Esophagus muscularis mucosa (tissue), 3 donors: Measurements from ENCODE around the gene MPPED1.

Source experiments
- CTCF ChIP-seq, 3 experiments: fragments of 200-600 bp in 2 of 3; fragments of 450-650 bp in 1 of 3; sonication (generic) in 2 of 3; IDR thresholded peaks; one replicate each; pipeline ENCODE4 v1.5.1; 2017 to 2019; ENCODE audit warnings: antibody characterized with exemption in 3 of 3, mild to moderate bottlenecking in 2 of 3, moderate library complexity in 1 of 3
- POLR2A ChIP-seq: fragments of 450-650 bp; IDR thresholded peaks from one replicate; pipeline ENCODE4 v1.6.1; 2017; ENCODE audit warnings: antibody characterized with exemption, moderate library complexity, mild to moderate bottlenecking, low read depth
- POLR2AphosphoS5 ChIP-seq, 2 donors: sonication (generic); formaldehyde crosslinking; IDR thresholded peaks; one replicate each; pipeline ENCODE4 v1.6.1; 2017; ENCODE audit warnings: antibody characterized with exemption in 2 of 2

DNA sequence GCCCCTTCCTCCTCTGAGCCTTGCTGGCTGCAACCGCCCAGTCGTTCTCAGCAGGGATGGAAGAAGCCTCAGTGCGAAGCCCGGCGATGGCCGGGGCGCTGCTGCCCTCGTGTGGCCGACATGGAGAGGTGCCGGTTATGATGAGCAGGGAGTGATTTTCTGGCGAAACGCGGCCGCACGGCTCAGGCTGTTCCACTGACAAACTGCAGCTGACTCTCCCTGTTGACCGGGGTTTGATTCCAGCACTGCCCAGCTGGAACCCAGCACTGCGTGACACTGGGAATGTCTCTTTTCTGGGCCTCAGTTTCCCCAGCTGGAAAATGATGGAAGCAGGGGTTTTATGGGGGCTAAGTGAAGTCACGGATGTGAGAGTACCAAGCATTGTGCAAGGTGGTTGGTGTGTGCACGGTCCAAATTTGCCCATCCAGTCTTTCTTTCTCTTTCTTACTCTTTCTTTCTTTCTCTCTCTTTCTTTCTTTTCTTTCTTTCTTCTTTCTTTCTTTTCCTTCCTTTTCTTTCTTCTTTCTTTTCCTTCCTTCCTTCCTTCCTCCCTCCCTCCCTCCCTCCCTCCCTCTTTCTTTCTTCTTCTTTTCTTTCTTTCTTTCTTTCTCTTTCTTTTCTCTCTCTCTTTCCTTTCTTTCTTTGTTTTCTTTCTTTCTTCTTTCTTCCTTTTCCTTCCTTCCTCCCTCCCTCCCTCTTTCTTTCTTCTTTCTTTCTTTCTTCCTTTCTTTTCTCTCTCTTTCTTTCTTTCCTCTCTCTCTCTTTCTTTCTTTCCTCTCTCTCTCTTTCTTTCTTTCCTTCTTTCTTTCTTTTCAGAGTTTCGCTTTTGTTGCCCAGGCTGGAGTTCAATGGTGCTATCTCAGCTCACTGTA is 25.8 kb upstream of the MPPED1 start:
- TF ChIP-seq POLR2A (no peak), POLR2AphosphoS5 (IDR thresholded peaks at IDR 0.05) (no peak), CTCF (IDR thresholded peaks at IDR 0.05) (peak; percentile 88 to 98 (median 90))
